ENCODE results near the gene NFIX.

- TF ChIP-seq EZH2 (IDR thresholded peaks at IDR 0.05; ENCODE audit: low read depth, unreplicated experiment), result no peak
- TF ChIP-seq REST (IDR thresholded peaks at IDR 0.05; ENCODE audit: unreplicated experiment), result no peak
- TF ChIP-seq POLR2AphosphoS5 (IDR thresholded peaks at IDR 0.05; ENCODE audit: low read depth), result no peak
- no peak for TF ChIP-seq CTCF (conservative IDR thresholded peaks at IDR 0.05; ENCODE audit: low read depth in 2 of 2)
Observed at GRCh38 chr19:13091400-13092157, 96.3 kb downstream of the NFIX start.

Measured in GM23338 (cell line).